Measurements from ENCODE around the gene GPR132. TPM values are rescaled to one million over a fixed set of nuclear protein-coding genes. Genes with fewer than 3 reads are reported as not detected.

The GPR132 gene
- total RNA-seq, 1 donor from 2014 or later = 0.57 TPM

DNA sequence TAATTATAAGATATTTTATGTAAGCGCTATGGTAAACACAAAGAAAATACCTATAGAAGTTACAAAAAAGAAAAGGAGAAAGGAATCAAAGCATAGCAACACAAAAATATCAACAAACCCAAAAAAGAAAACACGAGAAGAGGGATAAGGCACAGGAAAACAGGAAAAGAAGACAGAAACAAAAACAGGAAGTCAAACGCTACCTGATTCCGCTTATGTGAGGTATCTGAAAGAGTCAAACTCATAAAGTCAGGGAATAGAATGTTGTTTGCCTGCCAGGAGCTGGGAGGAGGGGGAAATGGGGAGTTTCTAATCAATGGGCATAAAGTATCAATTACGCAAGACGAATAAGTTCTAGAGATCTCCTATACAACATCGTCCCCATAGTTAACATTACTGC is 39.9 kb upstream of the GPR132 start:
- Mint-ChIP-seq H3K27ac (no peak overlapping the region), H3K4me1 (ENCODE audit: low read depth) (peaks cover 3% of the 10 kb centered on the region), H3K36me3 (ENCODE audit: insufficient read depth) (no peaks in the 10 kb centered on the region), H3K4me3 (ENCODE audit: low read depth) (no peak overlapping the region), H3K9me3 (ENCODE audit: low read depth) (peaks cover 10% of the 10 kb centered on the region), H3K27me3 (peaks cover 27% of the 10 kb centered on the region)
- no peak for DNase-seq (ENCODE audit: low spot score, unreplicated experiment)
- TF ChIP-seq, protein P1, sequence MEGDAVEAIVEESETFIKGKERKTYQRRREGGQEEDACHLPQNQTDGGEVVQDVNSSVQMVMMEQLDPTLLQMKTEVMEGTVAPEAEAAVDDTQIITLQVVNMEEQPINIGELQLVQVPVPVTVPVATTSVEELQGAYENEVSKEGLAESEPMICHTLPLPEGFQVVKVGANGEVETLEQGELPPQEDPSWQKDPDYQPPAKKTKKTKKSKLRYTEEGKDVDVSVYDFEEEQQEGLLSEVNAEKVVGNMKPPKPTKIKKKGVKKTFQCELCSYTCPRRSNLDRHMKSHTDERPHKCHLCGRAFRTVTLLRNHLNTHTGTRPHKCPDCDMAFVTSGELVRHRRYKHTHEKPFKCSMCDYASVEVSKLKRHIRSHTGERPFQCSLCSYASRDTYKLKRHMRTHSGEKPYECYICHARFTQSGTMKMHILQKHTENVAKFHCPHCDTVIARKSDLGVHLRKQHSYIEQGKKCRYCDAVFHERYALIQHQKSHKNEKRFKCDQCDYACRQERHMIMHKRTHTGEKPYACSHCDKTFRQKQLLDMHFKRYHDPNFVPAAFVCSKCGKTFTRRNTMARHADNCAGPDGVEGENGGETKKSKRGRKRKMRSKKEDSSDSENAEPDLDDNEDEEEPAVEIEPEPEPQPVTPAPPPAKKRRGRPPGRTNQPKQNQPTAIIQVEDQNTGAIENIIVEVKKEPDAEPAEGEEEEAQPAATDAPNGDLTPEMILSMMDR (IDR thresholded peaks at IDR 0.05; ENCODE audit: unreplicated experiment) = no peak

DNA sequence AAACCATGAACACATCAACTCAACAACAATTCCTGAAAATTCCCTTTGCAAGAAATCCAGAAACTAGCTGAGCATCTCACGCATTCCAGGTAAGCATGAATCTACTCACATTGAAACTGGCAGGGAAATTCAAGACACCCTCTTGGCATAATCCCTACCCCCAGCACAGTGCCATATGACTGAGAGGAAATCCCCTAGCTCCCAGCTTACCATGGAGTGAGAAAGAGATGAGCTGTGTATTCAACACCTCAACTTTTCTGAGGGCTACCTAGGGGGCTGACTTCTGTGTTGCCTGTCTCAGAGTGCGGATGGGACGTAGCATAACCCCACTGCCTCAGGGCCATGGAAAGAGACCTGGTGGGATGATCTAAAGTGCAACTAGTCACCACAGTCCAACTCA is 37.7 kb upstream of the GPR132 start:
- Mint-ChIP-seq H3K27ac (no peak overlapping the region), H3K4me3 (ENCODE audit: low read depth) (no peak overlapping the region), H3K36me3 (ENCODE audit: insufficient read depth) (peaks cover 6% of the 10 kb centered on the region), H3K9me3 (ENCODE audit: low read depth) (peaks cover 22% of the 10 kb centered on the region), H3K4me1 (ENCODE audit: low read depth) (peaks cover 3% of the 10 kb centered on the region), H3K27me3 (peaks cover 24% of the 10 kb centered on the region)
- DNase-seq (ENCODE audit: low spot score, unreplicated experiment) = no peak
- TF ChIP-seq, protein P1 (IDR thresholded peaks at IDR 0.05; ENCODE audit: unreplicated experiment) = no peak

GRCh38 chr14:105102361-105102870 is 37.2 kb upstream of the GPR132 start:
- TF ChIP-seq, protein P1 (IDR thresholded peaks at IDR 0.05; ENCODE audit: unreplicated experiment) = no peak
- peaks cover 24% of the 10 kb centered on the region for H3K27me3 Mint-ChIP-seq
- H3K4me3 Mint-ChIP-seq (ENCODE audit: low read depth) = no peak overlapping the region
- peaks cover 6% of the 10 kb centered on the region for H3K36me3 Mint-ChIP-seq (ENCODE audit: insufficient read depth)
- no peak overlapping the region for H3K27ac Mint-ChIP-seq
- no peak for DNase-seq (ENCODE audit: low spot score, unreplicated experiment)
- H3K9me3 Mint-ChIP-seq (ENCODE audit: low read depth) = peaks cover 22% of the 10 kb centered on the region
- peaks cover 3% of the 10 kb centered on the region for H3K4me1 Mint-ChIP-seq (ENCODE audit: low read depth)

DNA sequence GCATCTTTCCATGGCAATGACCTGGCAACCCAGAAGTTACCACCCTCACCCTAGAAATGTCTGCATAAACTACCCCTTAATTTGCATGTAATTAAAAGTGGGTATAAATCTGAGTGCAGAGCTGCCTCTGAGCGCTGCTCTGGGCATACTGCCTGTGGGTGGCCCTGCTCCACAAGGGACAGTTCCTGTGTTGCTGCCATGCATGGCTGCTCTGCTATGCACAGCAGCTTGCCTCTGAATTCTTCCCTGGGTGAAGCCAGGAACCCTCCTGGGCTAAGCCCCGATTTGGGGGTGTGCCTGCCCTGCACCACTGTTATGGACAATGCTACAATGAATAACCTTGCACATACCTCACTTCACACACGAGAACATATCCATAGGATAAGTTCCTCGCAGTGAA is 35.7 kb upstream of the GPR132 start:
- no peak for DNase-seq (ENCODE audit: low spot score, unreplicated experiment)
- H3K9me3 Mint-ChIP-seq (ENCODE audit: low read depth) = peaks cover 22% of the 10 kb centered on the region
- no peak overlapping the region for H3K27ac Mint-ChIP-seq
- H3K4me3 Mint-ChIP-seq (ENCODE audit: low read depth) = no peak overlapping the region
- H3K4me1 Mint-ChIP-seq (ENCODE audit: low read depth) = peaks cover 3% of the 10 kb centered on the region
- H3K36me3 Mint-ChIP-seq (ENCODE audit: insufficient read depth) = peaks cover 6% of the 10 kb centered on the region
- TF ChIP-seq, protein P1 (IDR thresholded peaks at IDR 0.05; ENCODE audit: unreplicated experiment) = no peak
- peaks cover 16% of the 10 kb centered on the region for H3K27me3 Mint-ChIP-seq

- Mint-ChIP-seq H3K27me3 (peaks cover 11% of the 10 kb centered on the region), H3K36me3 (ENCODE audit: insufficient read depth) (peaks cover 6% of the 10 kb centered on the region), H3K27ac (no peak overlapping the region), H3K4me3 (ENCODE audit: low read depth) (no peak overlapping the region), H3K9me3 (ENCODE audit: low read depth) (peaks cover 22% of the 10 kb centered on the region), H3K4me1 (ENCODE audit: low read depth) (no peaks in the 10 kb centered on the region)
- DNase-seq (ENCODE audit: low spot score, unreplicated experiment) = no peak
- TF ChIP-seq, protein P1 (IDR thresholded peaks at IDR 0.05; ENCODE audit: unreplicated experiment) = no peak
These were observed 34.5 kb upstream of the GPR132 start for GRCh38 chr14:105099778-105100177.
